ENCODE results near the gene HCK.

The HCK gene

GRCh38 chr20:32052090-32052777, at the start of gene HCK:
TSS of gene HCK (plus strand) at chr20:32052242.
- no peak for FAIRE-seq

DNA sequence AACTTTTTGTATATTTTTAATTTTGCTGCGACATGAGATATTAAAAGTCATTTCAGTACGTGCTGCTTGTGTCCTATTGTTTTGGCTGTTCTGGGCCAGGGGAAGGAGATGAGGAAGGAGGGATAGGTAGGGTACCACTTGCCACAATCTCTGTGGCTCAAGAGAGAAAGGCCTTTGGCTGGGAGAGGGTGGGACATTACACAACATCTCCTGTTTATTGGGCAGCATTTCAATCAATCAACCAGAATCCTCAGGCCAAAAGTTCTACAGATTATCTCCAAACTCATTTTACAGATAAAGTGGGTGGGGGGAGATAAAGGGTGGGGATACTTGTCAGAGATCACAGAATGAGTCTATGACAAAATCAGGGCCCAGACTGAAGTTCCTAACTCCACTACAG, 48.7 kb upstream of the HCK start:
- FAIRE-seq = no peak

DNA sequence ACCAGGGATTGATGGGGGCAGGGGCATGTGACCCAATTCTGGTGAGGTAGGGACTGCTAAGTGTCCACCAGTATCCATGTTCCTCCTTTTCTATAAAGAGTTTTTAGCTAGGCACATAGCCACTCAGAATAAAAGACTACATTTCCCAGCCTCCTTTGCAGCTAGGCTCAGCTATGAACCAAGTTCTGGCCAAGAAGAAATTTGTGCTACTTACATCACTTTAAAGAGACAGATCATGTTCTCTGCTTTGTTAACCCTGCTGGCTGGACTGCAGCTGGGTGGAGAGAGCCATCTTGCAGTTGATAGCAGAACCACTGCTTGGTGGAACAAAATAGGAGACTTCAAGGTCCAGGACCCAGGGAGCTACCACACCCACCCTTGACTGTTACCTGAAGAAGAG, 47.1 kb upstream of the HCK start:
- no peak for FAIRE-seq

DNA sequence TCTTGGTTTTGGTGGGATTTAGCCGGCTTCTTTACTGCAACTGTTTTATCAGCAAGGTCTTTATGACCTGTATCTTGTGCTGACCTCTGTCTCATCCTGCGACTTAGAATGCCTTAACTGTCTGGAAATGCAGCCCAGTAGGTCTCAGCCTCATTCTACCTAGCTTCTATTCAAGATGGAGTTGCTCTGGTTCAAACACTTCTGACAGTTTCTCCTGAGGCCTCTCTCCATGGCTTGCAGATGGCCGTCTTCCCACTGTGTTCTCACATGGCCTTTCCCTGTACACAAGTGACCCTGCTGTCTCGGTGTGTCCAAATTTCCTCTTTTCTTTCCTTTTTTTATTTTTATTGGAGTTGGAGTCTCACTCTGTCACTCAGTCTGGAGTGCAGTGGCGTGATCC, 46.0 kb upstream of the HCK start:
- FAIRE-seq = no peak

- no peak for FAIRE-seq
Observed at GRCh38 chr20:32006841-32007786, 44.9 kb upstream of the HCK start.

DNA sequence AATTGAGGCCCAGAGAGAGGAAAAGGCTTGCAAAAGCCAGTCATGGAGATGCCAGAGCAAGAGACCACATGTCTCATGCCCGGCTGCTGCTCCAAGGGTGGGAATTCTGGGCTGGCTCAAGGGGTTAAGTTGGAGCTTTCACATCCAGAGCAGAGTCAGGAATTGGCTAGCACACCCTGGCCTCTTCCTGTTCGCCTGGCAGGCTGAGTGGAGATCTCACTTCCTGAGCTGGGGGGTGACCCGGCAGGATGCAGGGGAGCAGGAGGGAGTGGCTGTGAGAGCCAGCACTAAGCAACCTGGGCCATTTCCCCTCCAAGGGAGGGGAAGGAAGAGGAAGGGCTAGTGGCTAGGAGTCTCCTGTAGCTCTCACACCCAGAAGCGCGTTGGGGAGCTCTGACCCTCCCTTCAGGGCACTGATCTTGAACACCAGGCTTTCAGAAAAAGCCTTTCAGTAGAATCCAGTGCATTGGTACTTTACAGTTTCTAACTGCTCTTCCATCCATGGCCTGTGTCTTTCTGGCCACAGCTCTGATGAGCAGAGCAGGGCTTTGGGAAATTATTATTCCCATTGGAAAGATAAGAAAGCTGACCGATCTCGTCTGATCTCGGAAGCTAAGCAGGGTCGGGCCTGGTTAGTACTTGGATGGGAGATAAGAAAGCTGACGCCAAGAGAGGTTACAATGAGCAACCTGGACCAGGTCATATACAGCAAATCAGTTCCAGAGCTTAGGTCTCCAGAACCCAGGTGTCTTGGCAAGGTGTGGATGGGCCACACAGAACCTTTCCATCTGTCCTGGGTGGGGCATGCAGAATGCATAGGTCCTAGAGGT, 44.0 kb upstream of the HCK start:
- FAIRE-seq = no peak

DNA sequence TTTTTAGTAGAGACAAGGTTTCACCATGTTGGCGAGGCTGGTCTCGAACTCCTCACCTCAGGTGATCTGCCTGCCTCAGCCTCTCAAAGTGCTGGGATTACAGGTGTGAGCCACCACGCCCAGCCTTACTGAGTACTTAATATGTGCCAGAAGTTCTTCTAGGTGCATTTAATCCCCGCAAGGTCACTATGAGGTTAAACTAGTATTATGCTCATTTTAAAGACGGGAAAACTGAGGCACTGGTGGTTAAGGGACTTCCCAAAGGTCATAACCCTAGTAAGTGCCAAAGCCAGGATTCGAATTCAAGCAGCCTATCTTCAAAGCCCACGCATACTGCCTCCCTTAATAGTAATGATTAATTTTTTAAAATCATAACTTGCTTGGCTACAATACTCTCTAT, 42.5 kb upstream of the HCK start:
- FAIRE-seq = no peak

DNA sequence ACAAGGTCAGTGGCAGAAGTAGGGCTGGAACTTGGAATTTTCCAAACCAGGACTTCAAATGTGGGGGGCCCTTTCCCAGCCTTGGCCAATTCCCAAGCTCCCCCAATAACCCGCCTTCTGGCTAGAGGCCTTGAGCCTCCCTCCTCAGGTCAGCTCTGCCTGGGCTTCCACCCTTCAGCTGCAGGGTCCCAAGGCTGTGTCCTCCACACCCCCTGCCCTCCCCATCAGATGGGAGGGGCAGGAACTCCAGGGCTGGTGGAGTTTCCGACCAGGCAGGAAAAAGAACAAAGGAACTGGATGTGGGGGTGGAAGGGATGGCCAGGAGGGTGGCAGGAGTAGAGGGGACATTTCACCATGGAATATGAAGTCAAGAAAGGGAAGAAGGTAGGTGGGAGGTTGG, 41.9 kb upstream of the HCK start, which contains the start of gene CCM2L:
Gene CCM2L (plus strand): TSS at position 338 of the 400 bp plus-strand sequence. CDS start 17 bp downstream, at position 355.
- FAIRE-seq = no peak

DNA sequence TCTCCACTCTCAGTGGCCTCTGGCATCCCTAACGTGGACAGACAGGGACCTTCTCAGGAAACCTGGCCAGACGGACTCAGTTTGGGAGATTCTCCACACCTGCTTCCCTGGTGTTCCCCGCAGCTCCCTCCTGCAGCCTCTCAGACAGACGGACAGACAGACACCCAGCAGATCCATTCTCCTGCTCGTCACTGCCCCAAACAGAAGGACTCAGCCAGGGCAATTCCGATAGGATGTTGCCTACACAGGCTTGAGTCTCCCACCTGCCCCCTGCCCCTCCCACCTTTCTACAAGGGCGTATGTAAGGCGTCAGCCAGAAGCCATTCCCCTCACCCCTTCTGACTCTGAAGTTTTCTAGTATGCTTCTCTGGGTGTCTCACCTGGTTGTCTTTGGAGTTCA, 41.4 kb upstream of the HCK start:
- no peak for FAIRE-seq

GRCh38 chr20:32012159-32012688, 39.8 kb upstream of the HCK start:
- FAIRE-seq = no peak

GRCh38 chr20:32013326-32013725, 38.7 kb upstream of the HCK start:
- FAIRE-seq = no peak

- FAIRE-seq = no peak
Observed at GRCh38 chr20:32017711-32018251, 34.3 kb upstream of the HCK start.

- no peak for FAIRE-seq
Observed at GRCh38 chr20:32018269-32019155, 33.5 kb upstream of the HCK start.

GRCh38 chr20:32019156-32019510, 32.9 kb upstream of the HCK start:
- FAIRE-seq = no peak

DNA sequence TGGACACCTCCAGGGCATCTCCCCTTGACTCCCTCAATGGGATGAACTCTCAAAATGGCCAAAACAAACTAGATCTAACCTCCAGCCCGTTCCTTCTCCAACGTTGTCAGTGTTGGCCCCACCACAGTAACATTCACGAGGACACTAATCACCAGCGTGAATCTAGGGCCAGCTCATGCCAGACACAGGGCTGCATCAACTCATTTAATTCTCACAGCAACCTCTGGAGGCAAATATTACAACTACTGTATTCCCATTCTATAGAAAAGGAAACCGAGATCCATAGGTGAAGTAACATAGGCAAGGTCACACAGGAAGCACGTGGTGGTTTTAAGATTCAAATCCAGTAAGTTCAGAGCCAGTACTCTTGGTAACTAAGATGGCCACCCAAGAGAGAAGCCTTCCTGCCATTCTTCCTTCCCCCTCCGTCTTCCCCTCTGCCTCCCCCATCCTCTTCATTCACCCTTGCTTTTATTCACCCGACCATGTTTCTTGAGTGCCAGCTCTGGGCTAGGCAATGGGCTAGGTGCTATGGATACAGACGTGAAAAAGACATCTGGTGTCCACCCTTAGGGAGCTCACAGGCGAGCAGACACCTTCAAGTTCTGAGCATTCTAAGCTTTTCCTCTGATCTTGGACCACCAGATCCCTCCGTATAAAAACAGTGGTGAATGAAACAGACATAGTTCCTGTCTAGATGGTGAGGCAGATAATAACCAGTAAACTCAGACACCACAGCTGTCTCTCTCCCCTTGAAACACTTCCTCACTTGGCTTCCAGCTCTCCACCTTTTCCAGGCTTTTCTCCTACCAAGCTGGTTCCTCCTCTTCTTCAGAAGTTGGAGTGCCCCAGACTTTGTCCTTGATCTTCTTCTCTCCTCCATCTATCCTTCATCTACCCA, 32.2 kb upstream of the HCK start:
- no peak for FAIRE-seq

DNA sequence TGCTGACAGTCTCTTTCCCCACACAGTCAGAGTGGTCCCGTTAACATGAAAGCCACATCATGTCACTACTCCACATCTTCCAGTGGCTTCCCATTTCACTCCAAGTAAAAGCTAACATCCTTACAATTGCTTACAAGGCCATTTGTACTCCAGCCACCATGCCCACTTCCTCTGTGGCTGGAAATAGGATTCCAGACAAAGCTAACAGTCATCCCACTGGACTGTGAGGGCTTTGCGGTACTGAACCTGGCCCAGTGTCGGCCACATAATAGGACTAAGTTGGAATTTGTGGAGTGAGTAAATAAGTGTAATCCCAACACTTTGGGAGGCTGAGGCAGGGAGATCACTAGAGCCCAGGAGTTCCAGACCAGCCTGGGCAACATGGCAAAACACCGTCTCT, 31.0 kb upstream of the HCK start:
- no peak for FAIRE-seq

DNA sequence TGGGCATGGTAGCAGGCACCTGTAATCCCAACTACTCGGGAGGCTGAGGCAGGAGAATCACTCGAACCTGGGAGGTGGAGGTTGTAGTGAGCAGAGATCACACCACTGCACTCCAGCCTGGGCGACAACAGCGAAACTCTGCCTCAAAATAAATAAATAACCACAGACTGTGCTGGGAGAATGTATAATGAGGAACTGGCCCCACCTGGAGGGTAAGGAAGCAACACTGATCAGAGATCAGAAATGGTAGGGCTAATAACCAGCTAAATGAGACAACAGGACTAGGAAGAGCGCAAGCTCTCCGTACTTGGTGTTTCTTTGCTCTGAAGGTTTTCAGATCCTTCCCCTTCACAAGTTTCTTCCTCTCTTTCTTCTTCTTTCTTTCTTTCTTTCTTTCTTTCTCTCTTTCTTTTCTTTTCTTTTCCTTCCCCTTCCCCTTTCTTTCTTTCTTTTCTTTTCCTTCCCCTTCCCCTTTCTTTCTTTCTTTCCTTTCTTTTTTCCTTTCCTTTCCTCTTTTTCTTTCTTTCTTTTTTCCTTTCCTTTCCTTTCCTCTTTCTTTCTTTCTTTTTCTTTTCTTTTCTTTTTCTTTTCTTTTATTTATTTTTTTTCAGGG, 27.3 kb upstream of the HCK start:
- FAIRE-seq = no peak

DNA sequence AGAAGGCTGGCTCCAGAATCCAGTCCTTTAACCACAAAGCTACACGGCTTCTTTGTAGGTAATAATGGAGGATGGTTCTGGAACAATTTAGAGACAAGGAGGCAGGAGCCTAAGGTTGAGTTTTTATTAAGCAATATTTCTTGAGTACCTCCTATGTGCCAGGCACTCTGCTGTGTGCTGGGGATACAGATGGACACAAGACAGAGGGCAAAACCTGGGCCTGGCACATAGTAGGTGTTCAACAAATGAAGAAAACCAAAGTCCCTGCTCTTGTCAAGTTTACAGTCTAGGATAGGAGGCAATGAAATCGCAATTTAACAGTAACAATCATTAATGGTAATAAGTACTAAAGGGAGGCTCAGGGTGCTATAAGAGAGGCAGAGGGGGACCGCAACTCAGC, 24.4 kb upstream of the HCK start:
- no peak for FAIRE-seq

DNA sequence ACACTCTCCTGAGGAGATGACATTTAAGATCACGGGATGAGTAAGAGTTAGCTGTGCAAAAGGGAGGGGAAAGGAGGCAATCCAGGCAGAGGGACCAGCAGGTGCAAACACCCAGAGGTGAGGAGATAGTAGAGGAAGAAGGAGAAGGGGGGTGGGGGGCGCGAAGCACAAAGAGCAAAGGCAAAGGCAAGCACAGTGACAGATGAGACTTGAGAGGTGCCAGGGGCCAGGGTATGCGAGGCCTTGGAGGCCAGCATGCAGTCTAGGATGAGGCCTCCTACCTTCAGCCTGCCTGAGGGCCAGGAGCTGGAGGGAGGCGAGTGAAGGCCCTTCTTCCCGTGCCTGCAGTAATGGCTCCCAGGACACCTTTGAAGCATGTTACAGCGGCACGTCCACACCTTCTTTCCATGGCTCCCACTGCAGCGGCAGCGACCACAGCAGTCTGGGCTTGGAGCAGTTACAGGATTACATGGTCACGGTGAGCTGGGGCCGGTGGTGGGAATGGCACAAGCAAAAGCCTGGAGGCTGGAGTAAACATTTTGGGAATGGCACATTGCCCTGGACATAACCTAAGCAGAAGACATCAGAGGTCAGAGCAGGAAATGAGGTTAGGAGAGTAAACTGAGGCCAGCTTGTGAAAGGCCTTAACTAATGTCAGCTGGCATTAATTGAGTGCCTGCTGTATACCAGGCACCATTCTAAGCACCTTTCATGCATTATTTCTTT, 23.2 kb upstream of the HCK start:
- no peak for FAIRE-seq

Data from endometrium (tissue), 2 donors.